Thoracic aorta (tissue), 2 donors: ENCODE measurements around the gene UQCR10. TPM values are rescaled to one million over a fixed set of nuclear protein-coding genes. Genes with fewer than 3 reads are reported as not detected.

ENCODE experiments used
- ATAC-seq: fragments of 150-250 bp; one replicate; pipeline ENCODE4 v1.8.0; 2017; ENCODE audit warnings: low read depth; ENCODE audit not compliant: insufficient number of reproducible peaks, low FRiP score
- DNase-seq: peaks from one replicate; pipeline ENCODE4 v3.0.0-alpha.2; 2020; ENCODE audit warnings: low spot score
- H3K27ac ChIP-seq, 2 donors: fragments of 200-600 bp; sonication (generic); 1 replicate in 1 of 2; 2 replicates in 1 of 2; pipeline ENCODE4 v1.5.1; 2016; ENCODE audit warnings: mild to moderate bottlenecking in 2 of 2, moderate library complexity in 2 of 2
- H3K27me3 ChIP-seq: fragments of 200-600 bp; sonication (generic); replicated peaks from 2 replicates; pipeline ENCODE4 v1.6.0; 2016; ENCODE audit warnings: mild to moderate bottlenecking; ENCODE audit not compliant: insufficient read depth
- H3K36me3 ChIP-seq: fragments of 200-600 bp; sonication (generic); one replicate; pipeline ENCODE4 v1.5.1; 2016
- H3K4me1 ChIP-seq, 2 donors: fragments of 200-600 bp; sonication (generic); 1 replicate in 1 of 2; 2 replicates in 1 of 2; pipeline versions ENCODE4 v1.5.1 to v1.6.0; 2016; ENCODE audit warnings: low read depth in 2 of 2, mild to moderate bottlenecking in 1 of 2; ENCODE audit not compliant: control insufficient read depth in 1 of 2
- H3K4me3 ChIP-seq: fragments of 200-600 bp; sonication (generic); 2 replicates; pipeline ENCODE4 v1.5.1; 2016; ENCODE audit warnings: mild to moderate bottlenecking
- H3K9me3 ChIP-seq: fragments of 200-600 bp; sonication (generic); 2 replicates; pipeline ENCODE4 v1.5.1; 2016
- CTCF ChIP-seq: fragments of 200-600 bp; sonication (generic); IDR thresholded peaks from one replicate; pipeline ENCODE4 v1.5.1; 2019; ENCODE audit warnings: antibody characterized with exemption
- total RNA-seq, 2 donors: library from RNA; depleted of rRNA; stranded (reverse); fragments of >200 nt; gene quantifications; one replicate each; pipeline versions ENCODE4 v1.1.0 to v1.2.3, GENCODE V29; 2016

The UQCR10 gene
- total RNA-seq, 2 donors from 2014 or later, result 12.2 to 43.1 TPM

GRCh38 chr22:29732883-29733282 lies 34.3 kb upstream of the UQCR10 start:
- ATAC-seq, result no peak
- no peak overlapping the region for H3K27ac ChIP-seq
- no peak for DNase-seq
- H3K4me1 ChIP-seq, result no peaks in the 10 kb centered on the region
- H3K4me3 ChIP-seq, result no peak overlapping the region
- no peak for TF ChIP-seq CTCF
- no peaks in the 10 kb centered on the region for H3K9me3 ChIP-seq
- peaks cover 12% of the 10 kb centered on the region for H3K36me3 ChIP-seq
- no peaks in the 10 kb centered on the region for H3K27me3 ChIP-seq

DNA sequence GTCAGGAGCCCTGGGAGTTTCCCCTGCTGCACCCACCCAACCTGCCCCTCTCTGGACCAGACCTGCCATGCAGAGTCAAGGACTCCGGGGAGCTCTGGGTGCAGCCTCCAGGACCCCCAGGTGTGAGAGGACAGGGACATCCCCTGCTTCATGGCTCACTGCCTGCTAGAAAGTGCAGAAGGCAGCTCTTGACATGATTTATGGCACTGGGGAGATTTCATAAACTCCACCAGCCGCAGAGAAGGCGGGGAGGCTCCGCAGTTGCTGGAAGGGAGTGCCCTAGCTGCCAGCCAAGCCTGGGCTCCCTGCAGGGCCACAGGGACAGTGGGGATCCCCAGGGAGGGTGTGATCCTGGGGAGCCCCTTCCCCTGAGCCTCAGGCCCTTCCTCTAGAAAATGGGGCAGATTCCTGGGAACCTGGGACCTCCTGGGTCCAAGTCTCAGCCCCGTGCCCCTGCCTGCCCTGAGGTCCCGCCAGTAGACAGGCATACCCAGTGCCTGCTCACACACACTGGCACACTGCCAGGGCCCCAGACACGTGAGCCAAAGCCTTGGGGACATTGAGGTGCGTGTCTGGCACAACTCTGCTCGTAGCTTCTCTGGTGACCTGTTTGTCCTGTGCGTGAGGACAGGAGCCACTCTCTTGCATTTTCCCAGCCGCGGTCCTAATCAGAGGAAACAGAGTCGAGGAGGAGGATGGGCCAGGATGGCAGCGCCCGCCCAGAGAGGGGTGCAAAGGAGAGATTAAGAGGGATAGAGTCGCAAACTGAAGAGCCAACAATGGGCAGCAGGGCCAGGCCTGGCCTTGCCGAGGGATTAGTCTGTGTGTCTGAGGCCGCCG lies 33.6 kb upstream of the UQCR10 start:
- TF ChIP-seq CTCF, result no peak
- peaks cover 12% of the 10 kb centered on the region for H3K36me3 ChIP-seq
- no peaks in the 10 kb centered on the region for H3K4me1 ChIP-seq
- H3K27me3 ChIP-seq, result no peaks in the 10 kb centered on the region
- DNase-seq (no peak), ATAC-seq (no peak)
- H3K4me3 ChIP-seq, result no peak overlapping the region
- H3K9me3 ChIP-seq, result no peaks in the 10 kb centered on the region
- H3K27ac ChIP-seq, result no peak overlapping the region

GRCh38 chr22:29734406-29734805 lies 32.8 kb upstream of the UQCR10 start:
- TF ChIP-seq CTCF, result no peak
- Histone ChIP-seq H3K4me3 (no peak overlapping the region), H3K36me3 (peaks cover 12% of the 10 kb centered on the region), H3K4me1 (no peaks in the 10 kb centered on the region), H3K27ac (no peak overlapping the region), H3K27me3 (no peaks in the 10 kb centered on the region), H3K9me3 (no peaks in the 10 kb centered on the region)
- ATAC-seq (no peak), DNase-seq (no peak)

- Histone ChIP-seq H3K9me3 (no peaks in the 10 kb centered on the region), H3K36me3 (peaks cover 12% of the 10 kb centered on the region), H3K27ac (no peak overlapping the region), H3K27me3 (no peaks in the 10 kb centered on the region), H3K4me3 (no peak overlapping the region), H3K4me1 (no peaks in the 10 kb centered on the region)
- no peak for TF ChIP-seq CTCF
- ATAC-seq, result no peak
- DNase-seq, result no peak
These were observed 32.3 kb upstream of the UQCR10 start for GRCh38 chr22:29734838-29735237.

GRCh38 chr22:29735416-29735815 lies 31.8 kb upstream of the UQCR10 start:
- Histone ChIP-seq H3K4me3 (no peak overlapping the region), H3K4me1 (no peaks in the 10 kb centered on the region), H3K9me3 (no peaks in the 10 kb centered on the region), H3K27me3 (no peaks in the 10 kb centered on the region), H3K27ac (no peak overlapping the region), H3K36me3 (peaks cover 12% of the 10 kb centered on the region)
- DNase-seq, result no peak
- no peak for TF ChIP-seq CTCF
- ATAC-seq, result no peak
